HG03025 (cell line): ENCODE results near the gene MS4A6E.
A peak's percentile ranks its signal among the peaks of the same experiment; 100 is the strongest.
"Not testable (repeated sequence)": the region's sequence is repeated elsewhere in the genome, so short reads cannot be mapped to it uniquely, and the experiment has no call there.

ENCODE experiments used
- ATAC-seq: cut with Tn5 transposase; IDR thresholded peaks from one replicate; pipeline ENCODE4 v1.9.1; 2021; ENCODE audit warnings: mild to moderate bottlenecking, moderate library complexity; ENCODE audit not compliant: unreplicated experiment, low FRiP score

MS4A6E gene

GRCh38 chr11:60334005-60334620 lies 7.1 kb downstream of the MS4A6E start:
- ATAC-seq: peak; percentile 82

GRCh38 chr11:60336767-60337391 lies 9.8 kb downstream of the MS4A6E start:
- no peak for ATAC-seq

- no peak for ATAC-seq
Measured at GRCh38 chr11:60338053-60338452, 11.0 kb downstream of the MS4A6E start.

GRCh38 chr11:60339356-60339755 lies 12.3 kb downstream of the MS4A6E start:
- ATAC-seq: no peak

- ATAC-seq: no peak
Measured at GRCh38 chr11:60343094-60343704, 16.1 kb downstream of the MS4A6E start.

GRCh38 chr11:60344146-60344545 lies 17.1 kb downstream of the MS4A6E start:
- no peak for ATAC-seq

GRCh38 chr11:60345489-60345888 lies 18.4 kb downstream of the MS4A6E start:
- no peak for ATAC-seq

- peak; percentile 67 for ATAC-seq
Measured at GRCh38 chr11:60347084-60347797, 20.2 kb downstream of the MS4A6E start.

- no peak for ATAC-seq
Measured at GRCh38 chr11:60348116-60348515, 21.1 kb downstream of the MS4A6E start.

- no peak for ATAC-seq
Measured at GRCh38 chr11:60349990-60350389, 22.9 kb downstream of the MS4A6E start.

GRCh38 chr11:60357771-60358170 lies 30.7 kb downstream of the MS4A6E start:
- no peak for ATAC-seq

GRCh38 chr11:60360621-60361020 lies 33.6 kb downstream of the MS4A6E start:
- no peak for ATAC-seq

GRCh38 chr11:60362241-60362640 lies 35.2 kb downstream of the MS4A6E start:
- no peak for ATAC-seq

GRCh38 chr11:60363542-60364470 lies 36.8 kb downstream of the MS4A6E start:
- ATAC-seq: no peak

- not testable (repeated sequence) for ATAC-seq
Measured at GRCh38 chr11:60366262-60366904, 39.3 kb downstream of the MS4A6E start.

GRCh38 chr11:60367009-60367408 lies 40.0 kb downstream of the MS4A6E start:
- peak; percentile 79 for ATAC-seq

- no peak for ATAC-seq
Measured at GRCh38 chr11:60367896-60368295, 40.8 kb downstream of the MS4A6E start.

- ATAC-seq: no peak
Measured at GRCh38 chr11:60370252-60370810, 43.3 kb downstream of the MS4A6E start.

GRCh38 chr11:60370811-60371298 lies 43.8 kb downstream of the MS4A6E start:
- no peak for ATAC-seq
